Prostate gland (tissue), 2 donors: Measurements from ENCODE around the gene WDR90. TPM values are rescaled to one million over a fixed set of nuclear protein-coding genes. Genes with fewer than 3 reads are reported as not detected.

Experiments
- DNase-seq: peaks from one replicate; pipeline ENCODE4 v3.0.0-alpha.2; 2019; ENCODE audit warnings: low spot score
- H3K27ac ChIP-seq, 2 donors: fragments of 200-600 bp; sonication (generic); 2 replicates each; pipeline ENCODE4 v1.5.1; 2017 to 2019
- H3K27me3 ChIP-seq: fragments of 200-600 bp; sonication (generic); replicated peaks from 2 replicates; pipeline ENCODE4 v1.5.1; 2019; ENCODE audit not compliant: insufficient read depth
- H3K36me3 ChIP-seq, 2 donors: fragments of 200-600 bp; sonication (generic); 1 replicate in 1 of 2; 2 replicates in 1 of 2; pipeline versions ENCODE4 v1.5.1 to v1.8.1; 2017 to 2019
- H3K4me1 ChIP-seq: fragments of 200-600 bp; sonication (generic); replicated peaks from 2 replicates; pipeline ENCODE4 v1.5.1; 2019
- H3K4me3 ChIP-seq, 2 donors: fragments of 200-600 bp; sonication (generic); 2 replicates each; pipeline ENCODE4 v1.5.1; 2017 to 2019
- H3K9me3 ChIP-seq: fragments of 200-600 bp; sonication (generic); 2 replicates; pipeline ENCODE4 v1.5.1; 2017
- POLR2A ChIP-seq: fragments of 450-650 bp; IDR thresholded peaks from one replicate; pipeline ENCODE4 v1.6.1; 2016; ENCODE audit warnings: antibody characterized with exemption, mild to moderate bottlenecking
- POLR2AphosphoS5 ChIP-seq: sonication (generic); formaldehyde crosslinking; IDR thresholded peaks from one replicate; pipeline ENCODE4 v1.6.1; 2017; ENCODE audit warnings: antibody characterized with exemption
- WGBS: methylation state at CpG from one replicate; pipeline ENCODE4 v1.1.5; 2018; 5-methylcytosine and 5-hydroxymethylcytosine counted together
- intact Hi-C: fragments of 100-400 bp; cut with DNase I; formaldehyde crosslinking; loops from one replicate; pipeline ENCODE4 v1.14.2; 2022
- total RNA-seq, 2 donors: library from RNA; depleted of rRNA; stranded (reverse); fragments of >200 nt; gene quantifications; one replicate each; pipeline ENCODE4 v1.1.0, GENCODE V29; 2016
- TF ChIP-seq, protein P1 (sequence below), 4 experiments: fragments of 200-600 bp in 2 of 4; fragments of 450-650 bp in 2 of 4; sonication (generic) in 2 of 4; IDR thresholded peaks; 1 replicate in 3 of 4; 2 replicates in 1 of 4; pipeline ENCODE4 v1.5.1; 2016 to 2019; ENCODE audit warnings: antibody characterized with exemption in 4 of 4, mild to moderate bottlenecking in 2 of 4, moderate library complexity in 2 of 4

WDR90 gene
- total RNA-seq, 2 donors from 2014 or later = 36.8 to 60.4 TPM

- Histone ChIP-seq H3K9me3 (no peaks in the 10 kb centered on the region), H3K27me3 (no peaks in the 10 kb centered on the region), H3K4me3 (peak within 1 kb of the TSS; percentile 8 to 18), H3K27ac (peak within 1 kb of the TSS in 1 of 2 donors; percentile 33), H3K36me3 (peaks cover 17 to 35% of the 10 kb centered on the region in 2 donors), H3K4me1 (no peaks in the 10 kb centered on the region)
- no peak for DNase-seq
- intact Hi-C loops = no loop called here
- 13% methylated on average over 47 of the region's 73 CpGs for WGBS
- TF ChIP-seq, protein P1, sequence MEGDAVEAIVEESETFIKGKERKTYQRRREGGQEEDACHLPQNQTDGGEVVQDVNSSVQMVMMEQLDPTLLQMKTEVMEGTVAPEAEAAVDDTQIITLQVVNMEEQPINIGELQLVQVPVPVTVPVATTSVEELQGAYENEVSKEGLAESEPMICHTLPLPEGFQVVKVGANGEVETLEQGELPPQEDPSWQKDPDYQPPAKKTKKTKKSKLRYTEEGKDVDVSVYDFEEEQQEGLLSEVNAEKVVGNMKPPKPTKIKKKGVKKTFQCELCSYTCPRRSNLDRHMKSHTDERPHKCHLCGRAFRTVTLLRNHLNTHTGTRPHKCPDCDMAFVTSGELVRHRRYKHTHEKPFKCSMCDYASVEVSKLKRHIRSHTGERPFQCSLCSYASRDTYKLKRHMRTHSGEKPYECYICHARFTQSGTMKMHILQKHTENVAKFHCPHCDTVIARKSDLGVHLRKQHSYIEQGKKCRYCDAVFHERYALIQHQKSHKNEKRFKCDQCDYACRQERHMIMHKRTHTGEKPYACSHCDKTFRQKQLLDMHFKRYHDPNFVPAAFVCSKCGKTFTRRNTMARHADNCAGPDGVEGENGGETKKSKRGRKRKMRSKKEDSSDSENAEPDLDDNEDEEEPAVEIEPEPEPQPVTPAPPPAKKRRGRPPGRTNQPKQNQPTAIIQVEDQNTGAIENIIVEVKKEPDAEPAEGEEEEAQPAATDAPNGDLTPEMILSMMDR (IDR thresholded peaks at IDR 0.05) = no peak
- TF ChIP-seq POLR2AphosphoS5 = no peak
- TF ChIP-seq POLR2A = no peak
These were observed 26.1 kb downstream of the WDR90 start, which contains the start of gene RHBDL1 for GRCh38 chr16:674968-675883. RHBDL1 (plus strand) TSS chr16:675671; CDS start chr16:675791, 120 bp downstream.

GRCh38 chr16:675884-676564 is 26.9 kb downstream of the WDR90 start:
- Histone ChIP-seq H3K9me3 (no peaks in the 10 kb centered on the region), H3K36me3 (peaks cover 14 to 27% of the 10 kb centered on the region in 2 donors), H3K4me3 (peak overlapping the region; percentile 8 to 18), H3K4me1 (peaks cover 1% of the 10 kb centered on the region), H3K27ac (peak overlapping the region in 1 of 2 donors; percentile 33), H3K27me3 (no peaks in the 10 kb centered on the region)
- DNase-seq = no peak
- no peak for TF ChIP-seq POLR2A
- TF ChIP-seq, protein P1 (IDR thresholded peaks at IDR 0.05) = no peak
- no peak for TF ChIP-seq POLR2AphosphoS5
- intact Hi-C loops = no loop called here
- 34% methylated on average over 9 of the region's 25 CpGs for WGBS

- H3K4me1 ChIP-seq = peaks cover 5% of the 10 kb centered on the region
- H3K36me3 ChIP-seq = peaks cover 14 to 22% of the 10 kb centered on the region in 2 donors
- no peaks in the 10 kb centered on the region for H3K27me3 ChIP-seq
- peak overlapping the region in 1 of 2 donors; percentile 33 for H3K27ac ChIP-seq
- TF ChIP-seq, protein P1 (IDR thresholded peaks at IDR 0.05) = no peak
- TF ChIP-seq POLR2AphosphoS5 = no peak
- no peak for TF ChIP-seq POLR2A
- no peaks in the 10 kb centered on the region for H3K9me3 ChIP-seq
- WGBS = 50% methylated on average over 16 of the region's 21 CpGs
- no peak overlapping the region for H3K4me3 ChIP-seq
- intact Hi-C loops = no loop called here
- no peak for DNase-seq
These were observed 27.4 kb downstream of the WDR90 start for GRCh38 chr16:676565-676902.

- 36% methylated on average over 15 of the region's 23 CpGs for WGBS
- H3K9me3 ChIP-seq = no peaks in the 10 kb centered on the region
- H3K4me1 ChIP-seq = peaks cover 9% of the 10 kb centered on the region
- peaks cover 12 to 21% of the 10 kb centered on the region in 2 donors for H3K36me3 ChIP-seq
- intact Hi-C loops = no loop called here
- peak overlapping the region in 1 of 2 donors; percentile 33 for H3K27ac ChIP-seq
- H3K4me3 ChIP-seq = no peak overlapping the region
- peak; percentile 16 for TF ChIP-seq POLR2A
- TF ChIP-seq, protein P1 (IDR thresholded peaks at IDR 0.05) = no peak
- peak; percentile 86 for TF ChIP-seq POLR2AphosphoS5
- DNase-seq = peak; percentile 89
- no peaks in the 10 kb centered on the region for H3K27me3 ChIP-seq
These were observed 27.7 kb downstream of the WDR90 start for GRCh38 chr16:676913-677312.
